ENCODE results near the gene THRAP3.

Gene THRAP3

DNA sequence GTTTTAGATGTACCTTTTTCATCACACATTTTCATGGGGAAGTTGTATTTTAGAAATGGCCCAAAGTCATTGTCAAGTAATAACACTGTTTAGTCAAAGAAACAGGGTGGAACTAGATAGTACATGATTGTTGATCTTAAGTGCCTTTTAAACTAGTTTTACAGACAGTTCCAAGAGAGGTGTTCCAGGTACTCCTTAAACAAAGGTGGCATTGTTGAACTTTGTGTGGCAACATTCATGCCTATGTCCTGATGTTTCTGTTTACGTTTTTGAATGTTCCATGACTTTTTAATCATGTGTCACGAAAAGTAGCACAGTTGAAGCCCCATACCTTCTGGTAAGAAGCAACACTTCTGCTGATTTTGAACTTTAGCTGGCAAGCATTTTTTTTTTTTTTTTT, 72.8 kb downstream of the THRAP3 start:
- no peaks in the 10 kb centered on the region for H3K9me3 ChIP-seq (ENCODE audit: control insufficient read depth, low read length)
- H3K4me1 ChIP-seq (ENCODE audit: control insufficient read depth, insufficient read depth, low read length) = peaks cover 17% of the 10 kb centered on the region
- no peak overlapping the region for H3K4me3 ChIP-seq (ENCODE audit: low read length)
- no peaks in the 10 kb centered on the region for H3K27me3 ChIP-seq (ENCODE audit: control insufficient read depth, insufficient read depth, low read length)
- no peak overlapping the region for H3K9ac ChIP-seq (ENCODE audit: low read length)
- peaks cover 11% of the 10 kb centered on the region for H3K36me3 ChIP-seq (ENCODE audit: control insufficient read depth, insufficient read depth, low read length)

DNA sequence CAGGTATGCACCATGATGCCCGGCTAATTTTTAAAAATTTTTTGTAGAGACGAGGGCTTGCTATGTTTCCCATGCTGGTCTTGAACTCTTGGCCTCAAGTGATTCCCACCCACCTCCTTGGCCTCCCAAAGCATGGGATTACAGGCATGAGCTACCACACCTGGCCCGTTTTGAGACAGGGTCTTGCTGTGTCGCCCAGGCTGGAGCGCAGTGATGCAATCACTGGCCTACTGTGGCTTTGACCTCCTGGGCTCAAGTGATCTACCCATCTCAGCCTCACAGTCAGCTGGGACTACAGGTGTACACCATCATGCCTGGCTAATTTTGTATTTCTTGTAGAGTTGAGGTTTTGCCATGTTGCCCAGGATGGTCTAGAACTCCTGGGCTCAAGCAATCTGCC, 74.4 kb downstream of the THRAP3 start:
- Histone ChIP-seq H3K36me3 (ENCODE audit: control insufficient read depth, insufficient read depth, low read length) (peaks cover 17% of the 10 kb centered on the region), H3K9me3 (ENCODE audit: control insufficient read depth, low read length) (no peaks in the 10 kb centered on the region), H3K4me1 (ENCODE audit: control insufficient read depth, insufficient read depth, low read length) (peaks cover 17% of the 10 kb centered on the region), H3K4me3 (ENCODE audit: low read length) (no peak overlapping the region), H3K27me3 (ENCODE audit: control insufficient read depth, insufficient read depth, low read length) (no peaks in the 10 kb centered on the region), H3K9ac (ENCODE audit: low read length) (no peak overlapping the region)

DNA sequence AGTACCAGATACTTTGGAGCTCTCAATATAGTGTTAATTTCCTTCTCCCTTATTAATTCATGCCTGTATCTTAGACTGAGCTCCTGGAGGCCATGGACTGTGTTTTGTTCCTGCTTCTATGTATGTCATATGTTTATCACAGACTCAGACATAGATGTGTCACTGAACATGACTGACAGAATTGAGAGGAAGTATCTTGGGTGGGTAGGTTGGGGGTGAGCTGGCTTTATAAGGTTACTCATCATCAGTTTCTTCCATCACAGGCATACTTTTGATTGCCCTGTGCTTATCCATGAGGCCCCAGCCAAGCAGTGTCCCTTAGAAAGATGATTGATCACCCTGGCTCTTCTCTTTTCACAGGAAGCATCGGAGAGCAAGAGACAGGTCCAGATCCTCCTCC, 76.3 kb downstream of the THRAP3 start:
- Histone ChIP-seq H3K4me3 (ENCODE audit: low read length) (no peak overlapping the region), H3K4me1 (ENCODE audit: control insufficient read depth, insufficient read depth, low read length) (peaks cover 19% of the 10 kb centered on the region), H3K9ac (ENCODE audit: low read length) (no peak overlapping the region), H3K27me3 (ENCODE audit: control insufficient read depth, insufficient read depth, low read length) (no peaks in the 10 kb centered on the region), H3K9me3 (ENCODE audit: control insufficient read depth, low read length) (no peaks in the 10 kb centered on the region), H3K36me3 (ENCODE audit: control insufficient read depth, insufficient read depth, low read length) (peaks cover 17% of the 10 kb centered on the region)

GRCh38 chr1:36301220-36301619, 77.0 kb downstream of the THRAP3 start:
- no peaks in the 10 kb centered on the region for H3K9me3 ChIP-seq (ENCODE audit: control insufficient read depth, low read length)
- H3K36me3 ChIP-seq (ENCODE audit: control insufficient read depth, insufficient read depth, low read length) = peaks cover 17% of the 10 kb centered on the region
- H3K4me1 ChIP-seq (ENCODE audit: control insufficient read depth, insufficient read depth, low read length) = peaks cover 26% of the 10 kb centered on the region
- no peak overlapping the region for H3K9ac ChIP-seq (ENCODE audit: low read length)
- H3K4me3 ChIP-seq (ENCODE audit: low read length) = no peak overlapping the region
- no peaks in the 10 kb centered on the region for H3K27me3 ChIP-seq (ENCODE audit: control insufficient read depth, insufficient read depth, low read length)

- Histone ChIP-seq H3K27me3 (ENCODE audit: control insufficient read depth, insufficient read depth, low read length) (no peaks in the 10 kb centered on the region), H3K4me3 (ENCODE audit: low read length) (no peak overlapping the region), H3K9me3 (ENCODE audit: control insufficient read depth, low read length) (no peaks in the 10 kb centered on the region), H3K36me3 (ENCODE audit: control insufficient read depth, insufficient read depth, low read length) (peaks cover 17% of the 10 kb centered on the region), H3K9ac (ENCODE audit: low read length) (no peak overlapping the region), H3K4me1 (ENCODE audit: control insufficient read depth, insufficient read depth, low read length) (peaks cover 32% of the 10 kb centered on the region)
Measured at GRCh38 chr1:36303244-36303643, 79.0 kb downstream of the THRAP3 start.

DNA sequence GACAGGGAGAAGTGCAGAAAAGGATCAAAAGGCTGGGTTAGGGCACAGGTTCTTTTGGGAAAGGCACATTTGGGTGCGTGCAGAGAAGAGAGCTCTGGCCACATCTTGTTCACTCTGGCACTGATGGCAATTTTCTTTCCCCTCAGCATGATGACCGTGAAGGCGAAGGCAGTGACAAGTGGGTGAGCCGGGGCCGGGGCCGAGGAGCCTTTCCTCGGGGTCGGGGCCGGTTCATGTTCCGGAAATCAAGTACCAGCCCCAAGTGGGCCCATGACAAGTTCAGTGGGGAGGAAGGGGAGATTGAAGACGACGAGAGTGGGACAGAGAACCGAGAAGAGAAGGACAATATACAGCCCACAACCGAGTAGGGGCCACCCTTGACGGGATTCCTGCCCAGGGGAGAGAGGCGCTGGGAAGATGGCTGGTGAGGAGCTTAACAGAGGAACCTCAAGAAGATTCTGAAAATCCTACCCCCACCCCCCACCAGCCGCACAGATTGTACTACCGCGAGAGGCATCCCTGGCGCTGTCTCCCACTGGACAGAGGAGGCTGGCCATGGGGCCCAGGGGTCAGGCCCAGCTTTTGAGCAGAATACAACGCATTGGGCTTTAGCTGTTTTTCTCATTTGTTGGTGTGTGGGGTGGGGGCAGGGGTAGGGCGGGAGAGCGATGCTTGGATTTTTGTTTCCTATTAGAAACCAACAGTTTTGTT, 79.6 kb downstream of the THRAP3 start:
- Histone ChIP-seq H3K27me3 (ENCODE audit: control insufficient read depth, insufficient read depth, low read length) (no peaks in the 10 kb centered on the region), H3K36me3 (ENCODE audit: control insufficient read depth, insufficient read depth, low read length) (peaks cover 17% of the 10 kb centered on the region), H3K4me1 (ENCODE audit: control insufficient read depth, insufficient read depth, low read length) (peaks cover 32% of the 10 kb centered on the region), H3K9me3 (ENCODE audit: control insufficient read depth, low read length) (no peaks in the 10 kb centered on the region), H3K4me3 (ENCODE audit: low read length) (no peak overlapping the region), H3K9ac (ENCODE audit: low read length) (no peak overlapping the region)

DNA sequence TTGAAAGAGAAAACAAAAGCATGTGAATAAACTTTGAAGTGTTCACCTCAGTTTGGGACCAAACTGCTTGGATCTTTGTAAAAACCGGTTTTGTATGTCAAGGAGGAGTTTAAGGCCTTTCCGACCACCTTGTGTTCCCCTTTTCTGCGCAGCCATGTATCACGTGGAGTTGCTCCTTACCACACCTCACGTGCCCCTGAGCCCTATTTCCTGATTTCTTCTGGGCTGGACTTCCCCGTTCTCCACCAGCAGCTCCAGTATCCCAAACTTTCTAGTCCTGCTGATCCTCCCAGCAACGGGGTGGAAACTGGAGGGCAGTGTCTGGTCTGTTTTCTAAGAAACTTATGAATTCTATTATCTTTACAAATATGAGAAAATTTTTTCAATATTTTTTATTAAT, 80.3 kb downstream of the THRAP3 start:
- H3K36me3 ChIP-seq (ENCODE audit: control insufficient read depth, insufficient read depth, low read length) = peaks cover 17% of the 10 kb centered on the region
- H3K9me3 ChIP-seq (ENCODE audit: control insufficient read depth, low read length) = no peaks in the 10 kb centered on the region

GRCh38 chr1:36304970-36305914, 81.0 kb downstream of the THRAP3 start:
- H3K9me3 ChIP-seq (ENCODE audit: control insufficient read depth, low read length) = no peaks in the 10 kb centered on the region
- H3K36me3 ChIP-seq (ENCODE audit: control insufficient read depth, insufficient read depth, low read length) = peaks cover 17% of the 10 kb centered on the region
- no peaks in the 10 kb centered on the region for H3K27me3 ChIP-seq (ENCODE audit: control insufficient read depth, insufficient read depth, low read length)
- peaks cover 25% of the 10 kb centered on the region for H3K4me1 ChIP-seq (ENCODE audit: control insufficient read depth, insufficient read depth, low read length)
- H3K4me3 ChIP-seq (ENCODE audit: low read length) = no peak overlapping the region
- H3K9ac ChIP-seq (ENCODE audit: low read length) = peak overlapping the region; percentile 65

More for the DNA sequence above, 80.3 kb downstream of the THRAP3 start:
- no peak overlapping the region for H3K9ac ChIP-seq (ENCODE audit: low read length)
- H3K27me3 ChIP-seq (ENCODE audit: control insufficient read depth, insufficient read depth, low read length) = no peaks in the 10 kb centered on the region
- no peak overlapping the region for H3K4me3 ChIP-seq (ENCODE audit: low read length)
- H3K4me1 ChIP-seq (ENCODE audit: control insufficient read depth, insufficient read depth, low read length) = peaks cover 31% of the 10 kb centered on the region

- H3K36me3 ChIP-seq (ENCODE audit: control insufficient read depth, insufficient read depth, low read length) = peaks cover 14% of the 10 kb centered on the region
- H3K4me3 ChIP-seq (ENCODE audit: low read length) = peak overlapping the region; percentile 84
- H3K27me3 ChIP-seq (ENCODE audit: control insufficient read depth, insufficient read depth, low read length) = no peaks in the 10 kb centered on the region
- peak overlapping the region; percentile 65 for H3K9ac ChIP-seq (ENCODE audit: low read length)
- peaks cover 18% of the 10 kb centered on the region for H3K4me1 ChIP-seq (ENCODE audit: control insufficient read depth, insufficient read depth, low read length)
- no peaks in the 10 kb centered on the region for H3K9me3 ChIP-seq (ENCODE audit: control insufficient read depth, low read length)
Measured at GRCh38 chr1:36305915-36306209, 81.6 kb downstream of the THRAP3 start.

DNA sequence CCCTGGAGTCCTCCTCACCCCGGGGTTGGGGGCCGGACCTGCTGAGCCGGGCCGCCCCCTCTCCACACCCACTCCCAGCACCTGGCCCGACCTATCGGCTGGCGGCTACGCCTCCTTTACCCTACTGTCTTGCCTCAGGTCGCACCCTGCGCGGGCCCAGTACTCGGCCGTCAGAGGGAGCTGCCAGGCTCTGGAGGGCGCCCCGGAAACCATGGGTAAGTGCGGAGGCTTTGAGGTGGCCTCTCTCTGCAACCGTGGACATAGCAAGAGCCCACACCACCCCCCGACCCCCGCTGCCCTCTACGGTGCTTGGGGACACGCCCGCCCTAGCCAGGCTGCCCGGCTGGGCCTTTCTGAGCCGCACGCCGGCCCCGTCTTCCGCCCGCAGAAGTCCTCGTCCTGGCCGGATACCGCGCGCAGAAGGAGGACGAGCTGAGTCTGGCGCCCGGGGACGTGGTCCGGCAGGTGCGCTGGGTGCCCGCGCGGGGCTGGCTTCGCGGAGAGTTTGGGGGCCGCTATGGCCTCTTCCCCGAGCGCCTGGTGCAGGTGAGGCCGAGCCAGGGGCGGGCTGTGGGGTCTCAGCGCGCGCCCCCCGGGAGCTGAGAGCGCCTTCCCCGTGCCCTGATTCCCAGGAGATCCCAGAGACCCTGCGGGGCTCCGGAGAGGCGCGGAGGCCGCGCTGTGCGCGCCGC, 82.1 kb downstream of the THRAP3 start, which contains the start of gene SH3D21:
TSS of gene SH3D21 (plus strand) at position 159 of the 692 bp plus-strand sequence. CDS start at position 212, 53 bp downstream.
- H3K4me1 ChIP-seq (ENCODE audit: control insufficient read depth, insufficient read depth, low read length) = peaks cover 15% of the 10 kb centered on the region
- H3K4me3 ChIP-seq (ENCODE audit: low read length) = peak within 1 kb of the TSS; percentile 84
- H3K36me3 ChIP-seq (ENCODE audit: control insufficient read depth, insufficient read depth, low read length) = peaks cover 10% of the 10 kb centered on the region
- no peaks in the 10 kb centered on the region for H3K9me3 ChIP-seq (ENCODE audit: control insufficient read depth, low read length)
- H3K9ac ChIP-seq (ENCODE audit: low read length) = peak within 1 kb of the TSS; percentile 65
- no peaks in the 10 kb centered on the region for H3K27me3 ChIP-seq (ENCODE audit: control insufficient read depth, insufficient read depth, low read length)

- Histone ChIP-seq H3K4me1 (ENCODE audit: control insufficient read depth, insufficient read depth, low read length) (peaks cover 15% of the 10 kb centered on the region), H3K9ac (ENCODE audit: low read length) (peak overlapping the region; percentile 65)
Measured at GRCh38 chr1:36306902-36307456, 82.7 kb downstream of the THRAP3 start.

More at GRCh38 chr1:36306902-36307456, 82.7 kb downstream of the THRAP3 start:
- Histone ChIP-seq H3K4me3 (ENCODE audit: low read length) (peak overlapping the region; percentile 84), H3K36me3 (ENCODE audit: control insufficient read depth, insufficient read depth, low read length) (peaks cover 7% of the 10 kb centered on the region), H3K9me3 (ENCODE audit: control insufficient read depth, low read length) (no peaks in the 10 kb centered on the region), H3K27me3 (ENCODE audit: control insufficient read depth, insufficient read depth, low read length) (no peaks in the 10 kb centered on the region)

All from mucosa of stomach (tissue), 1 donor.